Sigmoid colon (tissue), 7 donors: ENCODE results near the gene MARCO. TPM values are rescaled to one million over a fixed set of nuclear protein-coding genes. Genes with fewer than 3 reads are reported as not detected.

Source experiments
- DNase-seq: peaks from one replicate; pipeline ENCODE4 v3.0.0-alpha.2; 2019
- H3K27ac ChIP-seq, 4 donors: fragments of 200-600 bp; sonication (generic); one replicate each; pipeline ENCODE4 v1.5.1; 2016 to 2019; ENCODE audit warnings: mild to moderate bottlenecking in 1 of 4
- H3K27me3 ChIP-seq, 3 donors: fragments of 200-600 bp; sonication (generic); one replicate each; pipeline ENCODE4 v1.5.1; 2019; ENCODE audit warnings: mild to moderate bottlenecking in 1 of 3
- H3K36me3 ChIP-seq, 4 donors: fragments of 200-600 bp; sonication (generic); one replicate each; pipeline ENCODE4 v1.5.1; 2016 to 2019
- H3K4me1 ChIP-seq, 4 donors: fragments of 200-600 bp; sonication (generic); one replicate each; pipeline ENCODE4 v1.5.1; 2017 to 2019
- H3K4me3 ChIP-seq, 4 donors: fragments of 200-600 bp; sonication (generic); one replicate each; pipeline ENCODE4 v1.5.1; 2017 to 2019; ENCODE audit warnings: mild to moderate bottlenecking in 2 of 4, moderate library complexity in 1 of 4
- H3K9me3 ChIP-seq, 4 donors: fragments of 200-600 bp in 3 of 4; sonication (generic) in 3 of 4; one replicate each; pipeline versions ENCODE4 v1.5.1 to v1.6.1; 2013 to 2019
- CTCF ChIP-seq, 4 experiments: fragments of 450-650 bp in 3 of 4; fragments of 200-600 bp in 1 of 4; IDR thresholded peaks; one replicate each; pipeline ENCODE4 v1.5.1; 2016 to 2019; ENCODE audit warnings: antibody characterized with exemption in 4 of 4, mild to moderate bottlenecking in 3 of 4, moderate library complexity in 2 of 4
- EP300 ChIP-seq, 4 donors: sonication (generic); formaldehyde crosslinking; IDR thresholded peaks; one replicate each; pipeline ENCODE4 v1.6.1; 2017; ENCODE audit warnings: antibody characterized with exemption in 4 of 4
- POLR2A ChIP-seq, 2 donors: fragments of 450-650 bp; IDR thresholded peaks; one replicate each; pipeline ENCODE4 v1.6.1; 2016; ENCODE audit warnings: antibody characterized with exemption in 2 of 2, mild to moderate bottlenecking in 2 of 2, moderate library complexity in 2 of 2
- POLR2AphosphoS5 ChIP-seq, 4 donors: sonication (generic); formaldehyde crosslinking; IDR thresholded peaks; one replicate each; pipeline ENCODE4 v1.6.1; 2017; ENCODE audit warnings: antibody characterized with exemption in 4 of 4
- WGBS, 2 donors: extraction: QIAGEN DNeasy Blood & Tissue Kit; methylation state at CpG; one replicate each; pipeline ENCODE4 v1.1.7; 2013; 5-methylcytosine and 5-hydroxymethylcytosine counted together
- intact Hi-C: fragments of 100-400 bp; cut with DNase I; formaldehyde crosslinking; loops from one replicate; pipeline ENCODE4 v1.15.1; 2023
- polyA plus RNA-seq, 3 donors: library from polyadenylated mRNA; stranded (reverse); fragments of 200-250 nt; gene quantifications; one replicate each; pipeline ENCODE4 v1.2.3, GENCODE V29; 2013
- total RNA-seq, 4 donors: library from RNA; depleted of rRNA; stranded (reverse); fragments of >200 nt; gene quantifications; one replicate each; pipeline ENCODE4 v1.1.0, GENCODE V29; 2016
- donor health status: healthy with polysubstance abuse.
- donor health status: Bipolar disorder and iron deficiency.
- donor health status: healthy.

MARCO gene
- total and polyA plus RNA-seq, 7 donors = 3.3 to 18.7 (median 10.6) TPM; not detected in 1

GRCh38 chr2:119011162-119011909 lies 69.3 kb downstream of the MARCO start:
- no peak for DNase-seq
- intact Hi-C loops = loop anchor here (10.0 kb wide), 1 partner anchor 273 kb away; no protein-coding TSS in a partner anchor
- Histone ChIP-seq H3K36me3 (no peaks in the 10 kb centered on the region), H3K27me3 (peaks cover 0 to 36% (median 4%) of the 10 kb centered on the region in 3 donors), H3K9me3 (no peaks in the 10 kb centered on the region), H3K4me1 (peaks cover 0 to 7% (median 0%) of the 10 kb centered on the region in 4 donors), H3K27ac (no peak overlapping the region), H3K4me3 (no peak overlapping the region)
- WGBS, 2 donors = 8 to 12% methylated on average over 38 of the region's 38 CpGs
- TF ChIP-seq EP300 (IDR thresholded peaks at IDR 0.05) (no peak), CTCF (IDR thresholded peaks at IDR 0.05) (peak in 3 of 4 experiments; percentile 24 to 39 (median 25)), POLR2AphosphoS5 (IDR thresholded peaks at IDR 0.05) (no peak)

- Histone ChIP-seq H3K4me3 (no peak overlapping the region), H3K27ac (no peak overlapping the region), H3K9me3 (no peaks in the 10 kb centered on the region), H3K4me1 (peaks cover 0 to 7% (median 0%) of the 10 kb centered on the region in 4 donors), H3K27me3 (peaks cover 0 to 36% (median 4%) of the 10 kb centered on the region in 3 donors), H3K36me3 (no peaks in the 10 kb centered on the region)
- DNase-seq = no peak
- no peak for TF ChIP-seq CTCF (IDR thresholded peaks at IDR 0.05)
- TF ChIP-seq POLR2AphosphoS5 (IDR thresholded peaks at IDR 0.05) = no peak
- TF ChIP-seq POLR2A (IDR thresholded peaks at IDR 0.05) = no peak
- TF ChIP-seq EP300 (IDR thresholded peaks at IDR 0.05) = no peak
- intact Hi-C loops = loop anchor here (10.0 kb wide), 1 partner anchor 273 kb away; no protein-coding TSS in a partner anchor
- 70 to 72% methylated on average over 5 of the region's 5 CpGs for WGBS, 2 donors
These were observed 69.9 kb downstream of the MARCO start for GRCh38 chr2:119011910-119012209.

GRCh38 chr2:119012345-119013301 lies 70.6 kb downstream of the MARCO start:
- H3K4me1 ChIP-seq = peaks cover 0 to 7% (median 0%) of the 10 kb centered on the region in 4 donors
- no peak for TF ChIP-seq POLR2A (IDR thresholded peaks at IDR 0.05)
- no peak for TF ChIP-seq EP300 (IDR thresholded peaks at IDR 0.05)
- TF ChIP-seq POLR2AphosphoS5 (IDR thresholded peaks at IDR 0.05) = no peak
- no peak for TF ChIP-seq CTCF (IDR thresholded peaks at IDR 0.05)
- DNase-seq = no peak
- H3K4me3 ChIP-seq = no peak overlapping the region
- no peaks in the 10 kb centered on the region for H3K9me3 ChIP-seq
- no peaks in the 10 kb centered on the region for H3K36me3 ChIP-seq
- WGBS, 2 donors = 88 to 90% methylated on average over 11 of the region's 11 CpGs
- no peak overlapping the region for H3K27ac ChIP-seq
- peaks cover 0 to 36% (median 4%) of the 10 kb centered on the region in 3 donors for H3K27me3 ChIP-seq
- intact Hi-C loops = loop anchor here (10.0 kb wide), 1 partner anchor 272 kb away; no protein-coding TSS in a partner anchor

- intact Hi-C loops = loop anchor here (10.0 kb wide), 1 partner anchor 271 kb away; no protein-coding TSS in a partner anchor
- no peak overlapping the region for H3K27ac ChIP-seq
- no peaks in the 10 kb centered on the region for H3K9me3 ChIP-seq
- WGBS, 2 donors = 71 to 82% methylated on average over 4 of the region's 4 CpGs
- no peak overlapping the region for H3K4me3 ChIP-seq
- H3K4me1 ChIP-seq = peaks cover 0 to 7% (median 0%) of the 10 kb centered on the region in 4 donors
- H3K36me3 ChIP-seq = no peaks in the 10 kb centered on the region
- TF ChIP-seq CTCF (IDR thresholded peaks at IDR 0.05) (no peak), POLR2A (IDR thresholded peaks at IDR 0.05) (no peak), POLR2AphosphoS5 (IDR thresholded peaks at IDR 0.05) (no peak), EP300 (IDR thresholded peaks at IDR 0.05) (no peak)
- no peak for DNase-seq
- H3K27me3 ChIP-seq = peaks cover 0 to 36% (median 4%) of the 10 kb centered on the region in 3 donors
These were observed 71.7 kb downstream of the MARCO start for GRCh38 chr2:119013671-119014070.
